ENCODE results near the gene OR2L2.
"Not testable (repeated sequence)": the region's sequence is repeated elsewhere in the genome, so short reads cannot be mapped to it uniquely, and the experiment has no call there.

OR2L2 gene, protein sequence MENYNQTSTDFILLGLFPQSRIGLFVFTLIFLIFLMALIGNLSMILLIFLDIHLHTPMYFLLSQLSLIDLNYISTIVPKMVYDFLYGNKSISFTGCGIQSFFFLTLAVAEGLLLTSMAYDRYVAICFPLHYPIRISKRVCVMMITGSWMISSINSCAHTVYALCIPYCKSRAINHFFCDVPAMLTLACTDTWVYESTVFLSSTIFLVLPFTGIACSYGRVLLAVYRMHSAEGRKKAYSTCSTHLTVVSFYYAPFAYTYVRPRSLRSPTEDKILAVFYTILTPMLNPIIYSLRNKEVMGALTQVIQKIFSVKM

DNA sequence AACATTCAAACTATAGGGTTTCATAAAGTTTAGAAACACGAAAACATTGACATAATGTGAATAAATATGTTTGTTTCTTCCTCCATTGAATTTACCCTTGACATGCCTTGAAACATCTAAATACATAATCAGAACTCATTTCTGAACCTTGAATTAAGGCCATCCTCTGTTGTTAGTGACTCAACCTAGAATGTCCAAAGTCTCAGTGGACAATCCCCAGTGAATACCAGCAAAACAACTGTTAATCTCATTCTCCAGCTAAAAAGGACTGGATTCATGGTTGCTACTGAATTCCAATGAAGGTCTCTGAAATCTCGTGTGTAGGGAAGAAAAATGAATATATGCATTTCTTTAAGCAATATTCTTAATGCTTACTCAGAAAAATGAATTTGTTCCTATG is at the start of gene OR2L2:
Gene OR2L2 (plus strand): TSS at position 301 of the 400 bp plus-strand sequence. CDS start 8,198 bp downstream, outside the sequence.
- DNase-seq, result no peak

DNA sequence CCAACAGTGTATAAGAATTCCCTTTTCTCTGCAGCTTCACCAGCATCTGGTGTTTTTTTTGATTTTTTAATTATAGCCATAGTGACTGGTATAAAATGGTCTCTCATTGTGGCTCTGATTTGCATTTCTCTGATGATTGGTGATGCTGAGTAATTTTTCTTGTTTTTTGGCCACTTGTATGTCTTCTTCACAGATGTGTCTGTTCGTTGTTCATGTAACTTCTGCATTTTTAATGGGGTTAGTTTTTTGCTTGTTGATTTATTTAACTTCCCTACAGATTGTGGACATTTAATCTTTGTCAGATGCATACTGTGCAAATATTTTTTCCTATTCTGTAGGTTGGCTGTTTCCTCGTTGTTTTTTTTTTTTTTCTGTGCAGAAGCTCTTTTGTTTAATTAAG is 36.9 kb upstream of the OR2L2 start:
- DNase-seq, result no peak

- no peak for DNase-seq
Measured at GRCh38 chr1:247998811-247999210, 31.1 kb upstream of the OR2L2 start.

GRCh38 chr1:248000169-248000568 is 29.7 kb upstream of the OR2L2 start:
- no peak for DNase-seq

- no peak for DNase-seq
Measured at GRCh38 chr1:248007778-248008177, 22.1 kb upstream of the OR2L2 start.

DNA sequence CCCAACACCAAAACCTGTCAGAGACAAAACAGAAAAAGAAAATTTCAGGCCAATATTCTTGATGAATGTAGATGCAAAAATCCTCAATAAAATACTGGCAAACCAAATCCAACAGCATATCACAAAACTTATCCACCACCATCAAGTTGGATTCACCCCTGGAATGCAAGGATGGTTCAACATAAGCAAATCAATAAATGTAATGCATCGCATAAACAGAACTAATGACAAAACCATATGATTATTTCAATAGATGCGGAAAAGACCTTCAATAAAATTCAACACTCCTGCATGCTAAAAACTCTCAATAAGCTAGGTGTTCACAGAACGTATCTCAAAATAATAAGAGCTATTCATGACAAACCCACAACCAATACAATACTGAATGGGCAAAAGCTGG is 20.2 kb upstream of the OR2L2 start:
- DNase-seq, result no peak

- no peak for DNase-seq
Measured at GRCh38 chr1:248013229-248013710, 16.6 kb upstream of the OR2L2 start, which contains the start of gene OR2L5. TSS of gene OR2L5 (plus strand) at chr1:248013660. CDS start at chr1:248021948, 8,288 bp downstream.

DNA sequence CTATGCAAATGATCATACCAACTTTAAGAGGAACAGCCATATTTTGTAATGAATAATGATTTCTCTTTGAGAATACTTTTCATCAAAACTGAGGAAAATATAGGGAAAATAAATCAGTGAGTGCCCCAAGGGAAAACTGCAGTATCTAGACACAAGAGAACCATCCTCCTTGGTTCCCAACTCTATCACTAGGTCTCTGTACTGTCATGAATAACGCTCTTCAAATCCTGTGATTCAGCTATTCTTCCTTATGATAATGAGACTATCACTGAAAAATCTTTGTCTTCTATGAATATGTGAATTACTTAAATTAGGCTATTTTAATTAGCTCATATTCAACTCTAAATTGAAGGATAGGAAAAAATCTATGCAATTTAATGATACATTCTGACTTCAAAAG is 14.1 kb upstream of the OR2L2 start:
- no peak for DNase-seq

DNA sequence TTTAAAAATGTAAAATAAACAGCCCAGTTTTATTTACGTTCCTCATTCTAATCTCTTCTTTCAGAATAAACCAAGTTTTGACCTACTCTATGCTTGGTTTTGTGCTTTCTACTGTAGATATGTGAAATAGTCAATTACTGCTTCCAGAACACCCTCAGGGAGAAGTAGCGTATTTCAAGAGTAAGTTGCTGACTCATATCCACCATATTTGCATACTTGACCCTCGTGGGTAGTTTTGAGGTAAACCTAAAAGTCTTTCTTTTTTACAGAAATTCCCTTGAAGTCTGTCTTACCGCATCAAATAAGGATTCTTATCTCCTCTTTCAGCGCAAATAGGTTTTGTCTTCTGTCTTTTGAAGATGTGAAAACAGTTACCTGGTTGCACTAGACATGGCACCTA is 15.3 kb downstream of the OR2L2 start:
- DNase-seq, result no peak

GRCh38 chr1:248046536-248046935 is 16.7 kb downstream of the OR2L2 start, which contains the start of gene OR2L3:
TSS of gene OR2L3 (plus strand) at chr1:248046836. CDS start at chr1:248060682, 13,846 bp downstream.
- no peak for DNase-seq

GRCh38 chr1:248047008-248047407 is 17.1 kb downstream of the OR2L2 start:
- DNase-seq, result no peak

DNA sequence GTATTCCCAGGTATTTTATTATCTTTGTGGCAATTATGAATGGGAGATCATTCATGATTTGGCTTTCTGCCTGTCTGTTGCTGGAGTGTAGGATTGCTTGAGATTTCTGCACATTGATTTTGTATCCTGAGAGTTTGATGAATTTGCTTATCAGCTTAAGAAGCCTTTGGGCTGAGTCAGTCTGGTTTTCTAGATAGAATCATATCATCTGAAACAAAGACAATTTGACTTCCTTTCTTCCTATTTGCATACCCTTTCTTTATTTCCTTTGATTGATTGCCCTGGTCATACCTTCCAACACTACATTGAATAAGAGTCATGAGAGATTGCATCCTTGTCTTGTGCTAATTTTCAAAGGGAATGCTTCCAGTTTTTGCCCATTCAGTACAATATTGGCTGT is 24.8 kb downstream of the OR2L2 start:
- DNase-seq, result no peak

DNA sequence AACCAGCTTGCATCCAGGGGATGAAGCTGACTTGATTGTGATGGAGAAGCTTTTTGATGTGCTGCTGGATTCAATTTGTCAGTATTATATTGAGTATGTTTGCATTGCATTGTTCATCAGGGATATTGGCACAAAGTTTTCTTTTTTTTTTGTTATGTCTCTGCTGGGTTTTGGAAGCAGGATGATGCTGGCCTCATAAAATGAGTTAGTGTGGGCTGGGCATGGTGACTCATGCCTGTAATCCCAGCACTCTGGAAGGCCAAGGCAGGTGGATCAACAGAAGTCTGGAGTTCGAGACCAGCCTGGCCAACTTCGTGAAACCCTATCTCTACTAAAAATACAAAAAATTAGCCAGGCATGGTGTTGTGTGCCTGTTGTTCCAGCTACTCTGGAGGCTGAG is 25.4 kb downstream of the OR2L2 start:
- DNase-seq, result no peak

GRCh38 chr1:248065071-248065470 is 35.2 kb downstream of the OR2L2 start:
- DNase-seq, result no peak

- DNase-seq, result no peak
Measured at GRCh38 chr1:248065604-248066003, 35.7 kb downstream of the OR2L2 start.

- not testable (repeated sequence) for DNase-seq
Measured at GRCh38 chr1:248083864-248084263, 54.0 kb downstream of the OR2L2 start.

All from cerebellar nuclear complex (tissue), 1 donor.